ENCODE measurements around the gene NYAP2.

NYAP2 gene

GRCh38 chr2:225581906-225582305, 182.4 kb downstream of the NYAP2 start:
- TF ChIP-seq CTCF (IDR thresholded peaks at IDR 0.05; ENCODE audit: low read length) (no peak), EZH2 (IDR thresholded peaks at IDR 0.05; ENCODE audit: borderline replicate concordance, low read length) (no peak)
- Histone ChIP-seq H4K20me1 (ENCODE audit: insufficient read depth, low read length) (no peaks in the 10 kb centered on the region), H3K4me2 (ENCODE audit: low read length) (no peak overlapping the region), H3F3A (ENCODE audit: insufficient read depth, low read length) (no peaks in the 10 kb centered on the region), H3K4me1 (ENCODE audit: insufficient read depth, low read length, severe bottlenecking) (no peaks in the 10 kb centered on the region), H3K36me3 (ENCODE audit: insufficient read depth, low read length) (no peaks in the 10 kb centered on the region), H3K9ac (ENCODE audit: low read length) (no peak overlapping the region), H3K9me2 (ENCODE audit: low read depth, low read length) (no peaks in the 10 kb centered on the region), H3K9me3 (ENCODE audit: low read length) (no peaks in the 10 kb centered on the region), H3K27ac (ENCODE audit: low read depth, low read length, poor library complexity, severe bottlenecking) (no peak overlapping the region), H3K4me3 (ENCODE audit: low read depth, low read length, poor library complexity, severe bottlenecking) (no peak overlapping the region), H2AFZ (ENCODE audit: low read length) (no peak overlapping the region), H3K79me2 (ENCODE audit: insufficient read depth, low read length) (no peaks in the 10 kb centered on the region), H3K27me3 (ENCODE audit: insufficient read depth, low read length) (no peaks in the 10 kb centered on the region)

- no peak overlapping the region for H2AFZ ChIP-seq (ENCODE audit: low read length)
- no peaks in the 10 kb centered on the region for H3K36me3 ChIP-seq (ENCODE audit: insufficient read depth, low read length)
- H3K9me3 ChIP-seq (ENCODE audit: low read length): no peaks in the 10 kb centered on the region
- no peak overlapping the region for H3K27ac ChIP-seq (ENCODE audit: low read depth, low read length, poor library complexity, severe bottlenecking)
- no peaks in the 10 kb centered on the region for H3K4me1 ChIP-seq (ENCODE audit: insufficient read depth, low read length, severe bottlenecking)
- no peaks in the 10 kb centered on the region for H3K27me3 ChIP-seq (ENCODE audit: insufficient read depth, low read length)
- no peak overlapping the region for H3K4me3 ChIP-seq (ENCODE audit: low read depth, low read length, poor library complexity, severe bottlenecking)
- no peaks in the 10 kb centered on the region for H3K79me2 ChIP-seq (ENCODE audit: insufficient read depth, low read length)
- H3K9ac ChIP-seq (ENCODE audit: low read length): no peak overlapping the region
- no peaks in the 10 kb centered on the region for H4K20me1 ChIP-seq (ENCODE audit: insufficient read depth, low read length)
- H3K4me2 ChIP-seq (ENCODE audit: low read length): no peak overlapping the region
- no peaks in the 10 kb centered on the region for H3K9me2 ChIP-seq (ENCODE audit: low read depth, low read length)
- H3F3A ChIP-seq (ENCODE audit: insufficient read depth, low read length): no peaks in the 10 kb centered on the region
- no peak for TF ChIP-seq CTCF (IDR thresholded peaks at IDR 0.05; ENCODE audit: low read length)
- no peak for TF ChIP-seq EZH2 (IDR thresholded peaks at IDR 0.05; ENCODE audit: borderline replicate concordance, low read length)
These were observed 183.0 kb downstream of the NYAP2 start for GRCh38 chr2:225582355-225583116.

GRCh38 chr2:225584796-225585195, 185.3 kb downstream of the NYAP2 start:
- no peak for TF ChIP-seq CTCF (IDR thresholded peaks at IDR 0.05; ENCODE audit: low read length)
- no peak for TF ChIP-seq EZH2 (IDR thresholded peaks at IDR 0.05; ENCODE audit: borderline replicate concordance, low read length)
- Histone ChIP-seq H3K9ac (ENCODE audit: low read length) (no peak overlapping the region), H3K9me2 (ENCODE audit: low read depth, low read length) (no peaks in the 10 kb centered on the region), H3F3A (ENCODE audit: insufficient read depth, low read length) (no peaks in the 10 kb centered on the region), H2AFZ (ENCODE audit: low read length) (no peak overlapping the region), H4K20me1 (ENCODE audit: insufficient read depth, low read length) (no peaks in the 10 kb centered on the region), H3K27ac (ENCODE audit: low read depth, low read length, poor library complexity, severe bottlenecking) (no peak overlapping the region), H3K36me3 (ENCODE audit: insufficient read depth, low read length) (no peaks in the 10 kb centered on the region), H3K4me3 (ENCODE audit: low read depth, low read length, poor library complexity, severe bottlenecking) (no peak overlapping the region), H3K4me2 (ENCODE audit: low read length) (no peak overlapping the region), H3K9me3 (ENCODE audit: low read length) (no peaks in the 10 kb centered on the region), H3K27me3 (ENCODE audit: insufficient read depth, low read length) (no peaks in the 10 kb centered on the region), H3K79me2 (ENCODE audit: insufficient read depth, low read length) (no peaks in the 10 kb centered on the region), H3K4me1 (ENCODE audit: insufficient read depth, low read length, severe bottlenecking) (no peaks in the 10 kb centered on the region)
